GM13977 (cell line): Measurements from ENCODE around the gene CBX7.

Source experiments
- DNase-seq: peaks from one replicate; pipeline ENCODE4 v3.0.0; 2012; ENCODE audit warnings: low spot score
- in situ Hi-C: fragments of 300-500 bp; cut with MboI; formaldehyde crosslinking; loops from one replicate; pipeline ENCODE4 v1.12.0; 2022; ENCODE audit warnings: low sequenced_read_pairs, low pct_unique_long_range_greater_than_20kb, mixed read lengths, inconsistent platforms; ENCODE audit not compliant: unreplicated experiment
- TF ChIP-seq, protein P1 (sequence below): IDR thresholded peaks from 2 replicates; pipeline ENCODE4 v1.5.1; 2012; ENCODE audit warnings: mild to moderate bottlenecking, control low read depth; ENCODE audit not compliant: insufficient read depth; ENCODE audit errors: extremely low read depth, missing control alignments

CBX7 gene

DNA sequence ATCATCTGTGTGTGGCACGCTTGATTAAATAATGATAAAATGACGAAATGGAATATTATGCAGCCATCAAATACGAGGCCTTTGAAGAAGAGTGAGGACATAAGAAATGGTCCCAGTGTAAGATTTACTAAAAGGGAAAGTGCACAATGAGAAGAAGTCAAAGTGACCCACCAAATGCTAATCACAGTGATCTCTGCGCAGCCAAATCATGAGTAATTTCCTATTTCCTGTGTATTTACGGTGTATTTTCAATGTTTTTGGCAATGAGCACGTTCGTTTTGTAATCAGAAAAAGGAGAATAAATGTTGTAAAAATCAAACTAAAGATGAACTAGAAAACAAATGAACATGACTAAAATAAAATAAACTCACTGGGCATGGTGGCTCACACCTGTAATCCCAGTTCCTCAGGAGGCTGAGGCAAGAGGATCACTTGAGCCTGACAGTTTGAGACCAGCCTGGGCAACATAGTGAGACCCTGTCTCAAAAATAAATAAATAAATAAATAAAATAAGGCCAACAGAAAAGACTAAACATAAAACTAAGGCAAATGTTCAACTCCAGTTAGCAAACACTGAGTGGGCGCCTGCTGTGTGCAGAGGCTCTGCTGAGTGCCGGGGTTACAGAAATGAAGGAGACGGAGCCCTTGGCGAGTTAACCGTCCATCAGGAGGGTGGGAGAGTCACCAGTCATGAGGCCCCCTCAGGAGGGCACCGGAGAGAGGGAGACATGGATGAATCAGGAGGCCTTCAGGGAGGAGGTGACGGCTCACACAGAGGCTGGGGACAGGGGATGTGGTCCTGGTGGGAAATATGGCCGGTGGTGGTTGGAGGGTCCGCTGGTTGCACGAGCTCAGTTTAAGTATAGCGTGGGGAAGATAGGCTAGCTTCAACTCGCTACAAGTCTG, 26.0 kb upstream of the CBX7 start:
- TF ChIP-seq, protein P1, sequence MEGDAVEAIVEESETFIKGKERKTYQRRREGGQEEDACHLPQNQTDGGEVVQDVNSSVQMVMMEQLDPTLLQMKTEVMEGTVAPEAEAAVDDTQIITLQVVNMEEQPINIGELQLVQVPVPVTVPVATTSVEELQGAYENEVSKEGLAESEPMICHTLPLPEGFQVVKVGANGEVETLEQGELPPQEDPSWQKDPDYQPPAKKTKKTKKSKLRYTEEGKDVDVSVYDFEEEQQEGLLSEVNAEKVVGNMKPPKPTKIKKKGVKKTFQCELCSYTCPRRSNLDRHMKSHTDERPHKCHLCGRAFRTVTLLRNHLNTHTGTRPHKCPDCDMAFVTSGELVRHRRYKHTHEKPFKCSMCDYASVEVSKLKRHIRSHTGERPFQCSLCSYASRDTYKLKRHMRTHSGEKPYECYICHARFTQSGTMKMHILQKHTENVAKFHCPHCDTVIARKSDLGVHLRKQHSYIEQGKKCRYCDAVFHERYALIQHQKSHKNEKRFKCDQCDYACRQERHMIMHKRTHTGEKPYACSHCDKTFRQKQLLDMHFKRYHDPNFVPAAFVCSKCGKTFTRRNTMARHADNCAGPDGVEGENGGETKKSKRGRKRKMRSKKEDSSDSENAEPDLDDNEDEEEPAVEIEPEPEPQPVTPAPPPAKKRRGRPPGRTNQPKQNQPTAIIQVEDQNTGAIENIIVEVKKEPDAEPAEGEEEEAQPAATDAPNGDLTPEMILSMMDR, result no peak
- DNase-seq, result no peak
- in situ Hi-C loops, result no loop called here

DNA sequence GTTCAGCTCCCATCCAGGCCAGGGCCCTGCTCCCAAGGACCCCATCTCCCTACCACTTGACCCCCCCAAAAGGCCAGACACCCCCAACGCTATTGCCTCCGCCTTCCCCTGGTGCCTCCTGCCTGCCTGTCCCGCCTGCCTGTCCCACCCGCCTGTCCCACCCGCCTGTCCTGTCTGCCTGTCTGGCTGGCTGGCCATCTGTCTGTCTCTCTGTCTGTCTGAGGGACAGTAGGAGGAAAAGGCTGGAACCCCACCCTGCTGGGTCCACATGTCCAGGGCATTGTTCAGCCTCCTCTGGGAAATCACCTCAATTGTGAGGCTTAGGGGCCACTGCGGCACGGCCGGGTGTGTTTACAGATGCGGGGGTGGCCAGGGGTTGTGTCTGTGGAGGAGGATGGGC, 25.3 kb upstream of the CBX7 start:
- DNase-seq, result no peak
- TF ChIP-seq, protein P1, result no peak
- in situ Hi-C loops, result no loop called here

DNA sequence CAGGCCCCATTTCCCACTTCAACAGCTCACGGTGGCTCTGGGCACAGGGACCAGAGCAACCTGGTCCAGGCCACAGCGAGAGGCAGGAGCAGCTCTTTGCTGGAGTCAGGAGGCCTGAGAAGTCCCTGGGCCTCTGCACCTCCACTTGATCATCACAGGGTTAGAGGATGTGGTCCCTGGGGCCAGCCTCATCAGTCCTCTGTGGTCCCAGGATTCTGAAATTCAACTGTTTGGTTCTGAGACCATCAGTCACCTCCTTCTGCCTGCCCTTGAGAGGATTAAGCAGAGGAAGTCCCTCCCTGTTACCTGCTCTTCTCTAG, 24.9 kb upstream of the CBX7 start:
- TF ChIP-seq, protein P1, result no peak
- in situ Hi-C loops, result no loop called here
- no peak for DNase-seq

DNA sequence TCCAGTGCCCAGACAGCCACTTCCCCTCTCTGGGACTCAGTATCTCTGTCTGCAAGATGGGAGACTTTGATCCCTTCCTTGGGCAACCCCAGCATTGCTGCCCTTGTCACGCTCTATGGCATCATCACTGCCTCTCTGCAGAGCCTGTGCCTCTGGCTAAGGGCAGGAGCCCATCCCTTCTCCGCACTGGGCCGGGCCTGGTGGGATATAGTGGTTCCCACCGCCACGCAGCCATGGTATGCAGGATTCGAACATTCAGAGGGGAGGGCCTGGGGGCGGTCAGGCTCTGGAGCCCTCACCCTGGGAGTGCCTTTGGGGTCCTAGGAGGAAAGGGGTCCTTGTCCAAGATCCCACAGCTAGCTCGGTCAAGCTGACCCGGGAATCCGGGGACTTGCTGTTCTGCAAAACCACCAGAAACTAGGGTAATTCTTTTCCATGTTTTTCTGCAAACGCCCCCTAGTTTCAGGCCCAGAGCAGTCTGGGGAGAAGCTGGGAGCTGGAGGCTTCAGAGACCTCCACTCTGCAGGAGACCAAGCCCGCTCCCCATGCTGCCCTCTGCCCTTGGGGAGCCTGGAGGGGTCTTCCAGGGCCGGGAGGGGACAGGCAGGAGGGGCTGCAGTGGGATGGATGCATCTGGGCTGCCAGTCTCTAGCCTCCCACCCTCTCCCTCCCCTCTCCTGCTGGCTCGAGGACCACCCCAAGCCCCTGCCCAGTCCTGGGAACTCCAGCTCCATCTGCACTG, 24.4 kb upstream of the CBX7 start:
- in situ Hi-C loops, result no loop called here
- TF ChIP-seq, protein P1, result no peak
- DNase-seq, result no peak

DNA sequence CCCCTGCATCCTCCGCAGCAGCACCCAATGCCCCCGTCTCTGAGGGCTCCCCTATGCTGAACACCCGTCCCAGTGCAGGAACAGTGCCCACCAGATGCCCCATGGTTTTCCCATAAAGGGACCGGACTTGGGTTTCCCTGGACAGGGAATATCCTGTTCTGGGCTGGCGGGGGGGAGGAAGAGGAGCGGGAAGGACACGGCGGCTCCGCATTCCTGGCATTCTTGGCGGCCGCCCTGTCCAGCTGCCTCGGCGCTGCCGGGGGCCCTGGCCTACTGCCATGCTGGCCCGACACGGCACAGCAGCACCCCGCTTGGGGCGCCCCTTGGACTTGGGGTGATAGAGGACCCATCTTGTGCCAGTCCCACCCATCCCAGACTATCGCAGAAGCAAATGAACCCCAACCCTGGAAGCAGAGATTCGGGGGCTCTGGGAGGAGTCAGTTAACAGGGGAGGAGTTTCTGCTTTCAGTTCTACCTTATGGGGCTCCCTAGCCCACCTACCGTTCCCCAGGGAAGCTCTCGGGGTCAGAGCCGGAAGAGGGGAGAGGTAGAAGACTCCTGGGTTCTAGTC, 23.7 kb upstream of the CBX7 start:
- DNase-seq, result no peak
- TF ChIP-seq, protein P1, result no peak
- in situ Hi-C loops, result no loop called here

DNA sequence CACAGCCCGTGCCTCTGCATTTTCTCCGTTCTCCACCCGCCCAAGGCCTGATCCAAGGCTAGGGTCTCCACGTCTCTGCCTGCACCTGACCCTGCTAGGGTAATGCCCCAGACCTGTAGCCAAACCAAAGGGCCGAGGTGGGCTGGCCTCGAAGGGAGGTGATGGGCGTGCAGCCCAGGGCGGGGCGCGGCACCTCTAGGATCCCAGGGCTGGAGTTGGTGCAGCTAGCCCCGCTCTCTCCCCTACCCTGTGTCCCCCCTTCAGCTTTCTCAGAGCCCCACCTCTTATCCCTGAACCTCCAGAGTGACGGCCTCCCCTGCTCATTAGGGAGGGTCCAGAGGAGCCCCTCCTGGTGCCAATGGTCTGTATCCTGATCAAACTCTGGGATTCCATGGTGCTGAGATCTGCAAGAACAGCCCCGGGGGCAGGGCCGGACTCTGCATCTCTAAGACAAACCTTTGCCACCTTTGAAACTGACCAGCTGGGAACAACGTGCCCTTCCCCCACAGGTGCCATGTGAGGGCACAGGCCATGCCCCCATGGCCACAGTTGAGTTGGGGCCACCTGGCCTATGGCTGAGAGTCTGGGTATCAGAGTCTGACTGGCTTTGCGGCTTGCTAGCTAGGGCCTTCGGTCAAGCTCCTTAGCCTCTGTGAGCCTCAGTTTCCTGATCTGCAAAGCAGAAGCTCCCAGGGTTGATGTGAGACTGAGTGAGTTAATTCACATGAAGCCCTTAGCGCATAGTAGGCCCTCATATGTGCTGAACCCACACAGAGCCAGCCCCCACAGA, 23.1 kb upstream of the CBX7 start:
- TF ChIP-seq, protein P1, result no peak
- in situ Hi-C loops, result no loop called here
- DNase-seq, result no peak
